ENCODE results near the gene AP3D1. TPM values are rescaled to one million over a fixed set of nuclear protein-coding genes. Genes with fewer than 3 reads are reported as not detected.

Gene AP3D1
- total RNA-seq, 1 donor from 2014 or later, result 169 TPM

- no peaks in the 10 kb centered on the region for H3K36me3 Mint-ChIP-seq (ENCODE audit: low read depth, unreplicated experiment)
- TF ChIP-seq CTCF (IDR thresholded peaks at IDR 0.05; ENCODE audit: unreplicated experiment), result no peak
- H3K27ac Mint-ChIP-seq (ENCODE audit: unreplicated experiment), result peak overlapping the region; percentile 75
- H3K4me3 Mint-ChIP-seq (ENCODE audit: unreplicated experiment), result peak overlapping the region; percentile 91
- H3K9me3 Mint-ChIP-seq (ENCODE audit: unreplicated experiment), result no peaks in the 10 kb centered on the region
- peaks cover 14% of the 10 kb centered on the region for H3K27me3 Mint-ChIP-seq (ENCODE audit: unreplicated experiment)
- DNase-seq (ENCODE audit: low spot score), result no peak
- peaks cover 23% of the 10 kb centered on the region for H3K4me1 Mint-ChIP-seq (ENCODE audit: unreplicated experiment)
Observed at GRCh38 chr19:2059422-2060201, 91.8 kb downstream of the AP3D1 start.

DNA sequence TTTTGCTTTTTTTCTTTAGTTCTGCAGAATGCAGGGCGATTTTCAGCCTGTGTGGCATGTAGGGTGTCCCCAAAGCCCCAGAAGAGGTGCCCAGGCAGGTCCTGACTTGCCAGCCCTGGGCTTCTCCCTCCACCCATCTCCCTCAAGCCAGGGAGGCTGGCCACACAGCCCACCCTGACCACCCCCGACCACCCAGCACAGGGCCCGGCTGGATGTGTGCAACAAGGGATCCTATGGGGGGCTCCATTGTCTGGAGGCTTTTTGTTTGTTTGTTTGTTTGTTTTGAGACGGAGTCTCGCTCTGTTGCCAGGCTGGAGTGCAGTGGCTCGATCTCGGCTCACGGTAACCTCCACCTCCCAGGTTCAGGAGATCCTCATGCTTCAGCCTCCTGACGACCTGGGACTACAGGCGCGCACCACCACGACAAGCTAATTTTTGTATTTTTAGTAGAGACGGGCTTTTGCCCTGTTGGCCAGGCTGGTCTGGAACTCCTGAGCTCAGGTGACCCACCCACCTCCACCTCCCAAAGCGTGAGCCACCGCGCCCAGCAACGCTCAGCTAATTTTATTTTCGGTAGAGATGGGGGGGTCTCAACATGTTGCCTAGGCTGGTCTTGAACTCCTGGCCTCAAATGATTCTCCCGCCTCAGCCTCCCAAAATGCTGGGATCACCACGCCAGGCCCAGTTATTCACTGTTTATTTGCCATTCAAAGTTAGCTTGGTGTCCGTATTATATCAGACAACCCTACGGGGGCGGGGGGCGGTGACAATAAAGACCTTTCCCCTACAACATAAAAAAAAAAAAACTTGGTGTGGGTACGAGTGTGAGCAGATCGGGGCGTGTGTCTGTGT, 92.6 kb downstream of the AP3D1 start:
- Mint-ChIP-seq H3K36me3 (ENCODE audit: low read depth, unreplicated experiment) (no peaks in the 10 kb centered on the region), H3K4me1 (ENCODE audit: unreplicated experiment) (peaks cover 23% of the 10 kb centered on the region), H3K4me3 (ENCODE audit: unreplicated experiment) (no peak overlapping the region), H3K9me3 (ENCODE audit: unreplicated experiment) (no peaks in the 10 kb centered on the region), H3K27me3 (ENCODE audit: unreplicated experiment) (peaks cover 16% of the 10 kb centered on the region), H3K27ac (ENCODE audit: unreplicated experiment) (peak overlapping the region; percentile 75)
- TF ChIP-seq CTCF (IDR thresholded peaks at IDR 0.05; ENCODE audit: unreplicated experiment), result no peak
- DNase-seq (ENCODE audit: low spot score), result no peak

DNA sequence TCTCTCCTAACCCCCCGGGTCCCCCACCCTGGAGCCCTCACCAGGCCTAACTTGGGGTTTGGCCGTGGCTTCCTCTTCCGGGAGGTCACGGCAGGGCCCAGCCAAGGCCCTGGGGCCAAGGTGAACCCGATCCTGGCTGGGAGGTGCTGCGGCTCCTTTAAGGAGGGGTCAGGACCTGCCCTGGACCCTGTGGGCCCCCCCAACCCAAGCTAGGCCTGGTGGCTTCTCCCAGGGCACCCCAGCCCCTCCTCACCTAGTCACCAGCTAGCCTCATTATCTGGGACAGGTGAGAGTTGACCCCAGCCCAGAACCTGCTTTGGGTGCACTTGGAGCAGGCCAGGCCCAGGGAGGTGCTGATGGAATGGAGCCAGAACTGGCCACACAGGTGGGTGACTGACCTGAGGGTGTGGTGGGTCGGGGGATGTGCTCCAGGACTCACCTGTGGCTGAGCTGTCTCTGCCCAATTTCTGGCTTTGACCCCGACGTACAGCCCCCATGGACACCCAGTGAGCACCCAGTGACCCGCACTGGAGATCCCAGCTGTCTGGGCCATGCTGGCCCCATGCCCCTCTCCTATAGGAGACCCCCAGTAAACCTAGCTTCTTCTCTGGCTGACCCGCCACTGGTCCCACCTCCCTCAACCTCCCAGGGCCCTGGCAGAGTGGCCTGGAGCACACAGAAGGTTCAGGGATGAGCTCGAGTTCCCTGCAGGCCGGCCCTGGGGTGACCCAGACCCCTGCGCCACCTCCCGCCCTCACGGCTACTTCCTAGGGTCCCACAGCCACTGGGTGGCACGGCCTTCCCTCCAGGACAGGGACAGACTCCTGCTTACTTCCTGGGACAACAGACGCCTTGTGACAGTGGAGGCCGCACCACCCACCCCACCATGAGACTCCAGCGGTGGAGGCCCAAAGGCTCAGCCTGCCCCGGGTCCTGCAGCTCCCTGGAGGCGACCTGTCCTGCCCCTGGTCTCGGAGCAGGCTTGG, 93.6 kb downstream of the AP3D1 start:
- H3K9me3 Mint-ChIP-seq (ENCODE audit: unreplicated experiment), result no peaks in the 10 kb centered on the region
- TF ChIP-seq CTCF (IDR thresholded peaks at IDR 0.05; ENCODE audit: unreplicated experiment), result no peak
- no peak overlapping the region for H3K27ac Mint-ChIP-seq (ENCODE audit: unreplicated experiment)
- no peaks in the 10 kb centered on the region for H3K36me3 Mint-ChIP-seq (ENCODE audit: low read depth, unreplicated experiment)
- H3K27me3 Mint-ChIP-seq (ENCODE audit: unreplicated experiment), result peaks cover 13% of the 10 kb centered on the region
- H3K4me3 Mint-ChIP-seq (ENCODE audit: unreplicated experiment), result no peak overlapping the region
- DNase-seq (ENCODE audit: low spot score), result no peak
- peaks cover 23% of the 10 kb centered on the region for H3K4me1 Mint-ChIP-seq (ENCODE audit: unreplicated experiment)

DNA sequence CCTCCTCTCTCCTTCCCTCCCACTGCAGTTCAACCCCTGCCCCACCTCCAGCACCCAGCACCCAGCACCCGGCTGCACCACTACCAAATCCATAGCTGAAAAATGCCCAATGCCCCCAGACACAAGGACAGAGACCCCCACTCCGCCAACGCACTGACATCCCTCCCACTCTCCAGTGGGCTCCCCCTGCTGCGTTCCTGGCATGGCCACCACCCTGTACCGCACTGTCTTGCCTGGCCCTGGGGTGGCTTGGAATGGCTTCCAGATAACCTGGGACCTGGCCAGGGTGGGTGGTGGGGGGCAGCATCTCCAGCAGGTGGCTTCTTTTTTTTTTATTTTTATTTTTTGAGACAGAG, 94.6 kb downstream of the AP3D1 start:
- Mint-ChIP-seq H3K4me1 (ENCODE audit: unreplicated experiment) (peaks cover 19% of the 10 kb centered on the region), H3K4me3 (ENCODE audit: unreplicated experiment) (no peak overlapping the region), H3K36me3 (ENCODE audit: low read depth, unreplicated experiment) (no peaks in the 10 kb centered on the region), H3K27ac (ENCODE audit: unreplicated experiment) (no peak overlapping the region), H3K9me3 (ENCODE audit: unreplicated experiment) (no peaks in the 10 kb centered on the region), H3K27me3 (ENCODE audit: unreplicated experiment) (peaks cover 10% of the 10 kb centered on the region)
- no peak for TF ChIP-seq CTCF (IDR thresholded peaks at IDR 0.05; ENCODE audit: unreplicated experiment)
- no peak for DNase-seq (ENCODE audit: low spot score)

All from endothelial cell (in vitro differentiated cells).